ENCODE results near the gene TMED10.

GRCh38 chr14:75185251-75186040, 9.0 kb upstream of the TMED10 start:
- TF ChIP-seq POLR2A (IDR thresholded peaks at IDR 0.05; ENCODE audit: low read length) (no peak), GATA1 (IDR thresholded peaks at IDR 0.05; ENCODE audit: low read depth, low read length) (no peak)

Data from erythroblast (primary cell).